Measurements from ENCODE around the gene OXGR1. TPM values are rescaled to one million over a fixed set of nuclear protein-coding genes. Genes with fewer than 3 reads are reported as not detected.

The OXGR1 gene
- total and polyA plus RNA-seq, 2 of the 8 experiments (the other 6 are each of a cell fraction or from before 2014, with no cell fraction given) = 0.34 to 1.8 TPM

GRCh38 chr13:97000295-97000925, 6.1 kb upstream of the OXGR1 start:
- no peaks in the 10 kb centered on the region for H3K23me2 ChIP-seq (ENCODE audit: low read depth, low read length)
- no peak for FAIRE-seq
- H3K56ac ChIP-seq (replicated peaks; ENCODE audit: insufficient read length, low read depth, low read length) = no peak overlapping the region
- no peak overlapping the region for H3K18ac ChIP-seq (ENCODE audit: extremely low read depth, low read length)
- TF ChIP-seq POLR2AphosphoS5 (IDR thresholded peaks at IDR 0.05; ENCODE audit: low read depth, low read length) = no peak; the same call in 1 of the 2 replicates
- TF ChIP-seq TCF12 (IDR thresholded peaks at IDR 0.05; ENCODE audit: low read depth, low read length) = peak; percentile 84; the same call in 1 of the 2 replicates
- no peak for TF ChIP-seq TBP (IDR thresholded peaks at IDR 0.05; ENCODE audit: low read depth, low read length)
- H4K5ac ChIP-seq (ENCODE audit: insufficient read length, low read depth, low read length) = no peak overlapping the region
- H2BK120ac ChIP-seq (replicated peaks; ENCODE audit: low read depth, low read length) = no peak overlapping the region
- peaks cover 0 to 3% (median 0%) of the 10 kb centered on the region in 4 experiments; a peak in 1 of 7 replicates for H3K4me1 ChIP-seq (replicated peaks in 1 of 4; ENCODE audit: control insufficient read depth in 3 of 4, insufficient read depth in 4 of 4, low read length in 3 of 4)
- no peak overlapping the region for H3K9ac ChIP-seq (replicated peaks in 1 of 4; ENCODE audit: extremely low read depth in 1 of 4, low read depth in 3 of 4, low read length in 3 of 4)
- H3K36me3 ChIP-seq (ENCODE audit: control insufficient read depth in 2 of 4, insufficient read depth in 4 of 4, low read length in 3 of 4) = no peaks in the 10 kb centered on the region
- H3K9me3 ChIP-seq (ENCODE audit: insufficient read depth in 2 of 2, low read depth in 1 of 2, low read length in 1 of 2) = no peaks in the 10 kb centered on the region
- no peaks in the 10 kb centered on the region for H3K79me2 ChIP-seq (ENCODE audit: control insufficient read depth in 1 of 2, insufficient read depth in 2 of 2, low read length in 2 of 2)
- H3K4me2 ChIP-seq (ENCODE audit: insufficient read depth in 1 of 2, low read depth in 2 of 2, low read length in 2 of 2) = no peak overlapping the region
- H4K91ac ChIP-seq (replicated peaks; ENCODE audit: insufficient read length, low read length) = no peak overlapping the region
- H3K27me3 ChIP-seq (replicated peaks in 1 of 4; ENCODE audit: control insufficient read depth in 3 of 4, extremely low read depth in 1 of 4, insufficient read depth in 3 of 4, low read length in 3 of 4) = peaks cover 33 to 73% (median 54%) of the 10 kb centered on the region in 4 experiments
- no peak overlapping the region for H3K14ac ChIP-seq (ENCODE audit: insufficient read length)
- 64% methylated on average over 5 of the region's 5 CpGs; no CpG with 5 or more reads in 1 of the 2 experiments for WGBS, 2 experiments (ENCODE audit: extremely low coverage in 1 of 2, insufficient coverage in 1 of 2, insufficient read length in 1 of 2, insufficient replicate concordance in 2 of 2, low coverage in 1 of 2, low lambda C conversion rate in 2 of 2, missing lambda C conversion rate in 1 of 2)
- no peak overlapping the region for H3K4ac ChIP-seq (replicated peaks; ENCODE audit: insufficient read length, low read depth, low read length)
- no peak overlapping the region for H3K27ac ChIP-seq (ENCODE audit: low read depth, low read length)
- H2BK20ac ChIP-seq (ENCODE audit: low read length) = no peak overlapping the region
- CTCF ChIA-PET (ENCODE audit: partially characterized antibody) = interaction anchor here (0.6 to 1.6 kb wide), 5 partner anchors 13 to 224 kb away, joined by 3 to 4 read pairs (median 4); no protein-coding TSS in a partner anchor
- H4K8ac ChIP-seq (ENCODE audit: extremely low read depth, insufficient read depth, low read length) = no peak overlapping the region
- H4K20me1 ChIP-seq (replicated peaks in 1 of 2; ENCODE audit: control insufficient read depth in 1 of 2, insufficient read depth in 2 of 2, low read length in 2 of 2) = peaks cover 0 to 2% of the 10 kb centered on the region in 2 experiments
- H2BK15ac ChIP-seq (ENCODE audit: low read length) = no peak overlapping the region
- DNase-seq (ENCODE audit: low read depth in 1 of 2, low spot score in 2 of 2) = no peak
- no peak overlapping the region for H3K4me3 ChIP-seq (ENCODE audit: extremely low read depth in 1 of 4, insufficient read depth in 2 of 4, low read depth in 3 of 4, low read length in 4 of 4)
- no peak overlapping the region for H2AFZ ChIP-seq (ENCODE audit: low read length)
- H2AK5ac ChIP-seq (ENCODE audit: low read depth, low read length) = no peak overlapping the region
- no peak overlapping the region for H2BK5ac ChIP-seq (ENCODE audit: low read depth, low read length)
- no peaks in the 10 kb centered on the region for H3K79me1 ChIP-seq (ENCODE audit: low read depth, low read length)
- H2BK12ac ChIP-seq (ENCODE audit: low read depth, low read length) = no peak overlapping the region
- POLR2A ChIA-PET (ENCODE audit: partially characterized antibody) = no interaction called here
- no peak overlapping the region for H3K23ac ChIP-seq (ENCODE audit: insufficient read length)
